Thyroid gland (tissue), 4 donors: ENCODE measurements around the gene CSTPP1.

ENCODE experiments used
- POLR2A ChIP-seq, 2 donors: fragments of 450-650 bp; IDR thresholded peaks; one replicate each; pipeline ENCODE4 v1.6.1; 2017; ENCODE audit warnings: antibody characterized with exemption in 2 of 2, mild to moderate bottlenecking in 2 of 2, moderate library complexity in 1 of 2
- TF ChIP-seq, protein P1 (sequence below), 6 experiments: fragments of 200-600 bp in 3 of 6; fragments of 450-650 bp in 3 of 6; sonication (generic) in 3 of 6; IDR thresholded peaks; one replicate each; pipeline ENCODE4 v1.5.1; 2016 to 2019; ENCODE audit warnings: antibody characterized with exemption in 6 of 6, mild to moderate bottlenecking in 2 of 6, inconsistent platforms in 1 of 6, moderate library complexity in 1 of 6

DNA sequence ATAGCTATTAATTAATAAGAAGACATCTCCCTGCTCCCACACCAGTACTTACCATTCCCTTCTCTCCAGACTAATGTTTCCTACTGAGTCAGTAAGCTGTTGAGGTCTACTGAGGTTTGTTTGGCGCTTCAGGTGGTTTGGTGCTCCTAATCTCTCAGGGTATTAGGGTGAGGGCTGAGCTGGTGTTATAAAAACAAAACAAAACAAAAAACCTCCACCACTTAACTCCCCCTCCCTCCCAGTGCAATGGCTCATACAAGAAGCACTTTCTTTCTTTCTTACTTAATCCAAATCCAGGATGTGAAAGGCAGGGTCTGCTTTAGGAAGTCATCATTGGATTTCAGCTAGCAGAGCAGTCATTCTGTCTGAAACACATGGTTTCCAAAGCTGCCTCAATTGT is 15.3 kb downstream of the CSTPP1 start:
- TF ChIP-seq, protein P1, sequence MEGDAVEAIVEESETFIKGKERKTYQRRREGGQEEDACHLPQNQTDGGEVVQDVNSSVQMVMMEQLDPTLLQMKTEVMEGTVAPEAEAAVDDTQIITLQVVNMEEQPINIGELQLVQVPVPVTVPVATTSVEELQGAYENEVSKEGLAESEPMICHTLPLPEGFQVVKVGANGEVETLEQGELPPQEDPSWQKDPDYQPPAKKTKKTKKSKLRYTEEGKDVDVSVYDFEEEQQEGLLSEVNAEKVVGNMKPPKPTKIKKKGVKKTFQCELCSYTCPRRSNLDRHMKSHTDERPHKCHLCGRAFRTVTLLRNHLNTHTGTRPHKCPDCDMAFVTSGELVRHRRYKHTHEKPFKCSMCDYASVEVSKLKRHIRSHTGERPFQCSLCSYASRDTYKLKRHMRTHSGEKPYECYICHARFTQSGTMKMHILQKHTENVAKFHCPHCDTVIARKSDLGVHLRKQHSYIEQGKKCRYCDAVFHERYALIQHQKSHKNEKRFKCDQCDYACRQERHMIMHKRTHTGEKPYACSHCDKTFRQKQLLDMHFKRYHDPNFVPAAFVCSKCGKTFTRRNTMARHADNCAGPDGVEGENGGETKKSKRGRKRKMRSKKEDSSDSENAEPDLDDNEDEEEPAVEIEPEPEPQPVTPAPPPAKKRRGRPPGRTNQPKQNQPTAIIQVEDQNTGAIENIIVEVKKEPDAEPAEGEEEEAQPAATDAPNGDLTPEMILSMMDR (IDR thresholded peaks at IDR 0.05): no peak
- TF ChIP-seq POLR2A (IDR thresholded peaks at IDR 0.05): no peak
